ENCODE measurements around the gene CCDC12.

CCDC12 gene

GRCh38 chr3:46935168-46935858, 41.2 kb downstream of the CCDC12 start:
- DNase-seq = no peak

GRCh38 chr3:46934498-46935167, 41.9 kb downstream of the CCDC12 start:
- DNase-seq = no peak

GRCh38 chr3:46934072-46934471, 42.5 kb downstream of the CCDC12 start:
- DNase-seq = no peak

GRCh38 chr3:46933261-46933660, 43.3 kb downstream of the CCDC12 start:
- DNase-seq = no peak

GRCh38 chr3:46932455-46933225, 43.9 kb downstream of the CCDC12 start:
- DNase-seq = no peak

GRCh38 chr3:46931631-46932331, 44.8 kb downstream of the CCDC12 start:
- peak; percentile 62 for DNase-seq

GRCh38 chr3:46930945-46931403, 45.6 kb downstream of the CCDC12 start:
- no peak for DNase-seq

GRCh38 chr3:46930166-46930944, 46.2 kb downstream of the CCDC12 start:
- peak; percentile 60 for DNase-seq

GRCh38 chr3:46929324-46929723, 47.2 kb downstream of the CCDC12 start:
- peak; percentile 16 for DNase-seq

GRCh38 chr3:46928282-46928681, 48.3 kb downstream of the CCDC12 start:
- peak; percentile 13 for DNase-seq

- no peak for DNase-seq
Observed at GRCh38 chr3:46927718-46928073, 48.8 kb downstream of the CCDC12 start.

GRCh38 chr3:46926871-46927717, 49.5 kb downstream of the CCDC12 start:
- peak; percentile 59 for DNase-seq

GRCh38 chr3:46926447-46926846, 50.1 kb downstream of the CCDC12 start:
- DNase-seq = no peak

GRCh38 chr3:46926039-46926438, 50.5 kb downstream of the CCDC12 start:
- peak; percentile 15 for DNase-seq

GRCh38 chr3:46925585-46925934, 51.0 kb downstream of the CCDC12 start:
- DNase-seq = no peak

GRCh38 chr3:46924921-46925584, 51.5 kb downstream of the CCDC12 start:
- peak; percentile 13 for DNase-seq

- peak; percentile 41 for DNase-seq
Observed at GRCh38 chr3:46923559-46924350, 52.8 kb downstream of the CCDC12 start.

- DNase-seq = peak; percentile 4
Observed at GRCh38 chr3:46922871-46923558, 53.5 kb downstream of the CCDC12 start.

- DNase-seq = peak; percentile 8
Observed at GRCh38 chr3:46922426-46922825, 54.1 kb downstream of the CCDC12 start.

Measured in CD4-positive, alpha-beta T cell treated with Interleukin-15 for 1 hour (primary cell).